ENCODE results near the gene SLC1A2. TPM values are rescaled to one million over a fixed set of nuclear protein-coding genes. Genes with fewer than 3 reads are reported as not detected.

The SLC1A2 gene
- total and polyA plus RNA-seq, 2 of the 4 experiments (the other 2 are of a cell fraction), result 0.15 to 0.54 TPM

DNA sequence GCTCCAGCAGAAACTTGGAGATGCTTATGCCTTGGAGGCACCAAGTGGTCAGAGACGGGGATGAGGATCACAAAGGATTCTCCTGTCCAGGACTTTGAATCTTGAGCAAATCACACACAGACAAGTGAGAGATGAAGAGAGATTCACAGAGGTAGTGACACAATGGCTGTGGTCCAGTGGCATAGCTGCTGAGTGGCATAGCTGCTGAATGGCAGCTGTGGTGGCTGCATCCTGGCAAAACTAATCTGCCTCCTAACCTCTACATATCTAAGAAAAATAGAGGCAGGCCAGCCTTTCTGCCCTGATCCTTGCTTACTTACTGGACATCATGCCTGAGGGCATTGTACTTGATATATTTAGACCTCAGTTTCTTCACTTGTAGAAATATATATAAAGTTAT is 177.8 kb downstream of the SLC1A2 start:
- Histone ChIP-seq H4K5ac (ENCODE audit: low read depth, low read length) (no peak overlapping the region), H3K56ac (ENCODE audit: extremely low read depth, insufficient read depth, low read length) (no peak overlapping the region), H3K27ac (ENCODE audit: insufficient read depth, low read length) (no peak overlapping the region), H2BK15ac (ENCODE audit: low read depth, low read length) (no peak overlapping the region; the same call in 2 of the 3 replicates), H3K79me1 (ENCODE audit: low read depth in 1 of 2, low read length in 2 of 2) (no peaks in the 10 kb centered on the region), H3K14ac (replicated peaks; ENCODE audit: low read depth, low read length) (no peak overlapping the region), H4K91ac (ENCODE audit: insufficient read depth, low read depth, low read length) (no peak overlapping the region), H3K36me3 (ENCODE audit: control insufficient read depth, insufficient read depth, low read length) (no peaks in the 10 kb centered on the region), H2AFZ (replicated peaks; ENCODE audit: low read length, poor library complexity) (no peak overlapping the region), H2AK9ac (replicated peaks; ENCODE audit: low read depth, low read length, poor library complexity) (no peak overlapping the region), H3K18ac (ENCODE audit: low read depth, low read length) (no peak overlapping the region), H2BK20ac (ENCODE audit: low read depth, low read length) (no peak overlapping the region), H4K8ac (ENCODE audit: low read depth in 2 of 2, low read length in 2 of 2) (no peak overlapping the region), H3K9me3 (ENCODE audit: control insufficient read depth, insufficient read depth, low read length) (no peaks in the 10 kb centered on the region), H4K20me1 (ENCODE audit: insufficient read depth, low read length) (no peaks in the 10 kb centered on the region), H2BK5ac (ENCODE audit: low read depth, low read length, poor library complexity, severe bottlenecking) (no peak overlapping the region), H3K27me3 (ENCODE audit: control insufficient read depth, insufficient read depth, low read length) (no peaks in the 10 kb centered on the region), H2AK5ac (ENCODE audit: low read depth, low read length) (peak overlapping the region; percentile 2; the same call in 1 of the 2 replicates), H2BK120ac (ENCODE audit: low read depth, low read length) (no peak overlapping the region), H3K4ac (ENCODE audit: low read depth, low read length) (0 out of 2 replicates have a peak overlapping the region, but pooled peaks have one; percentile 5), H3K4me1 (ENCODE audit: control insufficient read depth, insufficient read depth, low read length) (peaks cover 6% of the 10 kb centered on the region), H3K9ac (ENCODE audit: low read depth, low read length) (no peak overlapping the region), H3K4me3 (ENCODE audit: insufficient read depth, low read depth, low read length) (no peak overlapping the region), H3K4me2 (ENCODE audit: low read depth, low read length) (no peak overlapping the region), H3K23ac (ENCODE audit: low read depth, low read length) (no peak overlapping the region), H3K9me1 (ENCODE audit: insufficient read depth, low read length) (peaks cover 2% of the 10 kb centered on the region; the same call in 1 of the 2 replicates)
- BruUV-seq (replicated peaks), result no TSS peak
- dilution Hi-C loops (cut with HindIII; ENCODE audit: low sequenced_read_pairs, unreplicated experiment), result no loop called here
- no peak for TF ChIP-seq USF2 (IDR thresholded peaks at IDR 0.05; ENCODE audit: low read depth, low read length)
- TF ChIP-seq POLR2A (IDR thresholded peaks at IDR 0.05; ENCODE audit: low read depth, low read length), result no peak
- no peak for TF ChIP-seq BHLHE40 (IDR thresholded peaks at IDR 0.05; ENCODE audit: low read depth, low read length)
- no peak for TF ChIP-seq RFX5 (IDR thresholded peaks at IDR 0.05; ENCODE audit: low read depth, low read length)
- TF ChIP-seq CHD1 (IDR thresholded peaks at IDR 0.05; ENCODE audit: low read depth, low read length), result no peak
- no peak for TF ChIP-seq MAZ (IDR thresholded peaks at IDR 0.05; ENCODE audit: borderline replicate concordance, low read depth, low read length)
- TF ChIP-seq MAFK (IDR thresholded peaks at IDR 0.05; ENCODE audit: low read depth, low read length), result no peak
- TF ChIP-seq SMC3 (IDR thresholded peaks at IDR 0.05; ENCODE audit: low read depth, low read length), result no peak
- TF ChIP-seq CEBPB (IDR thresholded peaks at IDR 0.05; ENCODE audit: low read depth, low read length), result no peak
- no peak for TF ChIP-seq RCOR1 (IDR thresholded peaks at IDR 0.05; ENCODE audit: insufficient replicate concordance, low read length)
- TF ChIP-seq, protein P1, sequence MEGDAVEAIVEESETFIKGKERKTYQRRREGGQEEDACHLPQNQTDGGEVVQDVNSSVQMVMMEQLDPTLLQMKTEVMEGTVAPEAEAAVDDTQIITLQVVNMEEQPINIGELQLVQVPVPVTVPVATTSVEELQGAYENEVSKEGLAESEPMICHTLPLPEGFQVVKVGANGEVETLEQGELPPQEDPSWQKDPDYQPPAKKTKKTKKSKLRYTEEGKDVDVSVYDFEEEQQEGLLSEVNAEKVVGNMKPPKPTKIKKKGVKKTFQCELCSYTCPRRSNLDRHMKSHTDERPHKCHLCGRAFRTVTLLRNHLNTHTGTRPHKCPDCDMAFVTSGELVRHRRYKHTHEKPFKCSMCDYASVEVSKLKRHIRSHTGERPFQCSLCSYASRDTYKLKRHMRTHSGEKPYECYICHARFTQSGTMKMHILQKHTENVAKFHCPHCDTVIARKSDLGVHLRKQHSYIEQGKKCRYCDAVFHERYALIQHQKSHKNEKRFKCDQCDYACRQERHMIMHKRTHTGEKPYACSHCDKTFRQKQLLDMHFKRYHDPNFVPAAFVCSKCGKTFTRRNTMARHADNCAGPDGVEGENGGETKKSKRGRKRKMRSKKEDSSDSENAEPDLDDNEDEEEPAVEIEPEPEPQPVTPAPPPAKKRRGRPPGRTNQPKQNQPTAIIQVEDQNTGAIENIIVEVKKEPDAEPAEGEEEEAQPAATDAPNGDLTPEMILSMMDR (conservative IDR thresholded peaks at IDR 0.05; ENCODE audit: low read depth, low read length), result no peak
- no peak for TF ChIP-seq RAD21 (IDR thresholded peaks at IDR 0.05; ENCODE audit: low read length)
- TF ChIP-seq FOS (IDR thresholded peaks at IDR 0.05; ENCODE audit: low read depth, low read length), result no peak
- no peak for TF ChIP-seq NFE2L2 (IDR thresholded peaks at IDR 0.05; ENCODE audit: low read depth, low read length)
- no peak for TF ChIP-seq MXI1 (IDR thresholded peaks at IDR 0.05; ENCODE audit: borderline replicate concordance, low read depth, low read length)
- no peak for TF ChIP-seq ELK1 (IDR thresholded peaks at IDR 0.05; ENCODE audit: borderline replicate concordance, low read depth, low read length)
- DNase-seq (no peak), ATAC-seq (ENCODE audit: low read depth) (no peak)
- CTCF ChIA-PET, result no interaction called here
- POLR2A ChIA-PET (ENCODE audit: unreplicated experiment), result no interaction called here
- no CpG with 5 or more reads among the region's 1 CpG for WGBS, 2 experiments (ENCODE audit: extremely low coverage in 2 of 2, insufficient read length in 1 of 2)
- intact Hi-C loops (cut with micrococcal nuclease), result no loop called here
- in situ Hi-C loops (cut with MboI; ENCODE audit: low sequenced_read_pairs), result no loop called here

All from IMR-90 (cell line).